Stimulated activated CD4-positive, alpha-beta T cell treated with anti-CD3 and anti-CD28 coated beads, Interleukin-1b, Interleukin-23, amount 100 ng/mL, for 4 hours (primary cell): ENCODE measurements around the gene VIPR2.

ENCODE experiments used
- DNase-seq, 2 donors: peaks; one replicate each; pipeline ENCODE4 v3.0.0-alpha.2; 2020; ENCODE audit warnings: low read depth in 2 of 2

The VIPR2 gene

DNA sequence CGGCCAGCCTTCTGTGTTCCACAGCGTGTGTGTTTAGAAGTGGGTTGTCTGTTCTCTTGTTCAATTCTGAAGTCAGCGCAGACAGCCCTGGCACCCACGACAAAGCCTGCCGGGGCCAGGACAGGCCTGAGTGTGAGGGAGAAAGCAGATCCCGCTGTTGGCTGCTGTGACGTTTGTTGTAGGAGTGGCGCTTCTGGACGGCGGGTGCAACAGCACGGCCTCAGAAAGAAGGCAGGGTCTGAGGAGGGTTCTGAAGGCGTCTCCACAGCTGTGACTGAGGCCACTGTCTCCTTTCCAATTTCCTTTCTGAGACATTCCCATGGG, 76.2 kb downstream of the VIPR2 start:
- no peak for DNase-seq

DNA sequence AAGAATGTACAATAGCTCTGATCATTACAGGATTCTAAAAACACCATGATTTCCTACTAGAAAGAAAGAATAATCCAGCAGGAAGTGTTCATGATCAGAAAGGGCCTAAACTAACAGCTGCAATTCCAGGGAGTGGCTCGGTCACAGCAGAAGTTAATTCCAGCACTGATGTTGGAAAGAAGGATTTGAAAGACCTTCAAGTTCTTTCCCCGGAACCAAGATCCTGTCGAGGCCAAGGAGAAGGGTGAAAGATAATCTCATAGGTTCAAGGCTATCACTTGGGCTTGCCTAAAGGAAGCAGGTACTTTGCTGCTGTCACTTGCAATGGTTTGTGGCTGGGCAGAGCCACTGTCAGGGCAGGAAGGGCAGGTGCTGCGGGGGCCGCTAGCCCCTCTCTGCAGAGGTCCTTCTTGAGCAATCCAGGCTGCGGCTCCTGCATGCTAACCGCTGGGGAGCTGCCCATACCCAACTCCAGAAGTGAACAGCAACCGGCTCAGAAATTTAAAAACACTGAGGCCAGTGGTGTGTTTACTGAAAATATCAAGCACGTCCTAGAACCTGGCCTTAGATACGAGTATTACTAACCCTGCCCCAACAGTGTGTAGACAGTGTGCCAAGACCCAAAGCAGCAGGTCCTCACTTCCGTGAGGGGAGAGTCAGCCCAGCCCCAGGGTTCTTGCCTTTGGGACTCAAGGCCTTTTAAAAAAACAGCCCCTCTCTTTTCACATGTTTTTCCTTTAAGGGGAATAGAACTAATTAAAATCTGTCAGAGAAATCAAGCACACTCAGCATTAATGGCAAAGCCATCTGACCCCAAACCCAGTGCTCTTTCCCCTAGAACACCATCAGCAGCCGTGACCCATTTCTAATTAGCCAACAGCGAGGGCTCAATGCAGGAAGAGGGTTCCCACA, 76.8 kb downstream of the VIPR2 start:
- DNase-seq, result no peak

DNA sequence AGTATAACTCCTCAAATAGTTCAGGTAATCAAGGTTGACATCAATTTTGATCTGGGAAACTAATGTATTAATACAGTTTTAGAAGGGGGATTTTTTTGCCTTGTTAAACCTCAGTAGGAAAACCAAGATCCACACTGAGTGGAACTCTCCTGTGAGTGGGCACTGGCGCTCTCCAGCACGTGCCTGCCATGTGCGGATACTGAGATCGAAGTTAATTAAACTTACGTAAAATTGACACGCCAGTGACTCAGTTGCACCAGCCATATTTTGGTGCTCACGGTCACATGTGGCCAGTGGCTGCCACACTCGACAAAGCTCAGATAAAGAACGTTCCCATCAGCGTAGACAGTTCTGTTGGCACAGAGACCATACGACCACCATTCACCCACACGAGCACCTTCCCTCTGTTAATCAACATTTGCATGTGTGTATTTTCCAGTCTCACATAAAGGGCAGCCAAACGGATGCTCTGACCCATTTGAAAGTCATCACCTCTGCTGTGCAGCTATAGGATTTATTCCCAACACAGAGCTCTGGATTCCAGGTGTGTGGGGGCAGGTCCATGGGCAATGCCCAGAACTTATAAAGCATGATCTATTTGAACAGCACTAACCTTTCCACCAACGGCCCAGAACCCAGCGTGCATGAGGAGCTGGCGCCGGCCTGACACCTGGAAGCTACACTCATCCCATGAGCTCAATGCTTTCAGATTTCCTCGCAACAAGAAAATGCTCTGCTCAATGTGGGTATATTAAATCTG, 77.7 kb downstream of the VIPR2 start:
- DNase-seq, result no peak

DNA sequence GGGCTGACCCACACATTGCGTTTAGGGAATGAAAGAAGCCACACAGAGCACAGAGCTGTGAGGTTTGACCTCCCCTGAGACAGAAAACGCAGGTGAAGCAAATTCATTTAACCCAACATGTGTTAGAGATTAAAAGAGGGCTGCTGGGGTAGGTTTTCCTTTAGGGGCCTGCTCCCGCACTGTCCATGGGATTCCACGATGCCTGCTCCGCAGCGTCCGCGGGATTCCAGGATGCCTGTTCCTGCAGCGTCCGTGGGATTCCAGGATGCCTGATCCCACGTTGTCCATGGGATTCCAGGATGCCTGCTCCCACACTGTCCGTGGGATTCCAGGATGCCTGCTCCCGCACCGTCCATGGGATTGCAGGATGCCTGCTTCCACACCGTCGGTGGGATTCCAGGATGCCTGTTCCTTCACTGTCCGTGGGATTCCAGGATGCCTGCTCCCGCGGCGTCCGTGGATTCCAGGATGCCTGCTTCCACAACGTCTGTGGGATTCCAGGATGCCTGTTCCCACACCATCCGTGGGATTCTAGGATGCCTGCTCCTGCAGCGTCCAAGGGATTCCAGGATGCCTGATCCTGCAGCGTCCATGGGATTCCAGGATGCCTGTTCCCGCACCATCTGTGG, 78.7 kb downstream of the VIPR2 start:
- no peak for DNase-seq

DNA sequence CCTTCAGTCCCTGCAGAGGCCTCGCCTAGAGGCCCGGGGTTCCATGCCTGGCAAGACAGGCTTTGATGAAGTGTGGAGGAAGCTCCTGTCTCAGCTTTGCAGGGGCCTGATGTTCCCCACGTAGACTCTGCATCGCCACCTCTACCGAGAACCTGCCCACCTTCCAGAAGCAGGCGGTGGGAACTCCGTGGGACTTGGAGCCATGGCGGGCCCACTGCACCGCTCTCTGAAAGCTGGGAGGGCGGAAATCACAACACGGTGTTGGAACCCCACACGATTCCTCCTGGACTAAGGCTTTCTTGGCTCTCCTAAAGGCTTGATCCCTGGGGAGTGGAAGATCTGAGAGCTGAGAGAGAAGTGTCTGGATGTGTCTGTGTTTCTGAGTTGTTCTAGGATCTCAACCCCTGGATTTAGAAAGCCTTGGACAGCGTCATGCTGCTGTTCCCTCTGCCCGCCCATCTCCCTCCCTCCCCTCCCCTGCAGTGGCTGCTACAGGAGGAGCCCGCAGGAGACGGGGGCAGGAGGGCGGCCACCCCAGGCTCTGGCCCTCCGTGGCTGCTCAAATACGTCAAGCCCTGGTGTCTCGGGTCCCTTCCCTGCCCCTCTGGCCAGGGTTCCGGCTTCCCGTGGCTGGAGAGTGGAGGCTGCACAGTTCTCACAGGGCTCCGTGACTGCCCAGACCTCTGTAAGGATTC, 79.7 kb downstream of the VIPR2 start:
- DNase-seq, result no peak

DNA sequence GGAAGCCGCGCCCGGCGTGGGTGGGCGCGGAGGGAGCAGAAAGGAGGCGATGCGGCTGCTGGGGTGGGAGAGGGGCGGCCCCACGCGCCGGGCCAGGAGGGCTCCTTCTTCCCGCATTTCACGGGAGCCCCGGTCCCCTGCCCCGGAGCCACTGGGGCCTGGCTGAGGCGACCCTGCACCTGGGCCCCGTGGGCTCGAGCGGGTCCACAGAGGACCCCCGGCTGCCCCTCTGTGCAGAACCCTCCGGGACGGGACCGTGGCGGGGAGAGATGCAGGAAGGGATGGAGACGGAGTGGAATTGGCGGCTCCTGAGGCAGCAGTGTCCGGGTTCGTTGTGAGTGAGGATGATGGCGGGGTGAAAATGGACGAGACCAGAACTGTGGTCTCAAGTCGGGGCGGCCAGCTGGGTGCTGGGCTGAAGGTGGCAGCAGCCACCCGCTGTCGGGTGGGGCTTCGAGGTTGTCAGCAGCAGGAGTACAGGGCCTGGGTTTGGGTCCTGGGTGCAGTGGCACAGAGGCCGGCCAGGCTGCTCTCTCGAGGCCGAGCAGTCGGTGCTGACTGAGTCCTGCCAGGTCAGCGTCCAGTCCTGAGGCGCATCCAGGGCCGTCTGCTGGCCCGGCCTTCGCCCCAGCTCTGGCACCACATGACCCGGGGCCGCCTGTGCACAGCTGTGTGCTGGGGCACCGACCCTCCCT, 80.4 kb downstream of the VIPR2 start:
- no peak for DNase-seq

DNA sequence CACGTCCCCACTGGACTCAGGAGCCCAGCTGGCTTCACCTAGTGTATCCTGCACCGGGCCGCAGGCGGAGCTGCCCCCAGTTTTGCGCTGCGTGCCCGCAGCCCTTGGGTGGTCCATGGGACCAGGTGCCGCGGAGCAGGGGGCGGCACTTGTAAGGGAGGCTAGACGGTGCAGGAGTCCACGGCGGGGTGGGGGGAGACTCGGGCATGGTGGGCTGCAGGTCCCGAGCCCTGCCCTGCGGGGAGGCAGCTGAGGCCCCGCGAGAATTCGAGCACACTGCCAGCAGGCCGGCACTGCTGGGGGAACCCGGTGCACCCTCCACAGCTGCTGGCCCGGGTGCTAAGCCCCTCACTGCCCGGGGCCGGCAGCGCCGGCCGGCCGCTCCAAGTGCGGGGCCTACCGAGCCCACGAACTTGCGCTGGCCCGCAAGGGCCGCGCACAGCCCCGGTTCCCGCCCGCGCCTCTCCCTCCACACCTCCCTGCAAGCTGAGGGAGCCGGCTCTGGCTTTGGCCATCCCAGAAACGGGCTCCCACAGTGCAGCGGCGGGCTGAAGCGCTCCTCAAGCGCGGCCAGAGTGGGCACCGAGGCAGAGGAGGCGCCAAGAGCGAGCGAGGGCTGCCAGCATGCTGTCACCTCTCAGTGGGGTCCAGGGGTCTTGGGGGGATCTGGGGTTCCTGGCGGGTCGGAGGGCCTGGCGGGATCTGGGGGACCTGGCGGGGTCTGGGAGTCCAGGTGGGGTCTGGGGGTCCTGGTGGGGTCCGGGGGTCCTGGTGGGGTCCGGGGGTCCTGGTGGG, 81.4 kb downstream of the VIPR2 start:
- DNase-seq, result no peak

DNA sequence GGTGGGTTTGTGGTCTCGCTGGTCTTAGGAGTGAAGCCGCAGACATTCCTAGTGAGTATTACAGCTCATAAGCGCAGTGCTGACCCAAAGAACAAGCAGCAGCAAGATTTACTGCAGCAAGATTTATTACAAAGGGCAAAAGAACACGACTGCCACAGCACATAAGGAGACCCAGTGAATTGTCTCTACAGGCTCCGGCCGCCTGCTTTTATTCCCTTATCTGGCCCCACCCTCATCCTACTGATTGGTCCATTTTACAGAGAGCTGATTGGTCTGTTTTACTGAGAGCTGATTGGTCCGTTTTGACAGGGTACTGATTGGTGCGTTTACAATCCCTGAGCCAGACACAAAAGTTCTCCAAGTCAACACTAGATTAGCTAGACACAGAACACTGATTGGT, 82.1 kb downstream of the VIPR2 start:
- DNase-seq, result no peak

DNA sequence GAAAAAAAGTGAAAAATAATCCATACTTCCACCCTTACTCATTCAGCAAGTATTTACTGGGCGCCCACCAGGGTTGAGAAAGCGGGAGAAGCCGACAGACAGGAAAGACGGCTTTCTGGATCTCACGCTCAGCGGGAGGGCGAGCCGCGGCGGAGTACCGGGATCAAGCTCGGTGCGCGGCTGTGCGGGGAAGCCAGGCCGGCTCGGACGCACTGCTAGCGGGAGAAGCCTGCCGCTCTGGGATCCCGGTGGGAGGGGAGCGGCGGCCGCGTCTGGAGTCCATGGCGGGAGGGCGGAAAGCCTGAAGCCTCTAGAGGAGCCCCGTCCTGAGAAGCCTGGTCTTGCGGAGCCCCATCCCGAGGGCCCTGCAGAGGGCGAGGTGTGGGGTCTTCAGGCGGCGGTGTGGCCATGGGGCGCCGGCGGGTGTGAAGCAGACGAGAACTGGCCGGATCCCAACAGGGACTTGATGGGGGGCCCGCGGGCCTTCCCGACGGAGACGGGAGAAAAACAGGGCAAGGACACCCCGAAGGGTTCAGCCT, 82.9 kb downstream of the VIPR2 start:
- DNase-seq, result no peak

DNA sequence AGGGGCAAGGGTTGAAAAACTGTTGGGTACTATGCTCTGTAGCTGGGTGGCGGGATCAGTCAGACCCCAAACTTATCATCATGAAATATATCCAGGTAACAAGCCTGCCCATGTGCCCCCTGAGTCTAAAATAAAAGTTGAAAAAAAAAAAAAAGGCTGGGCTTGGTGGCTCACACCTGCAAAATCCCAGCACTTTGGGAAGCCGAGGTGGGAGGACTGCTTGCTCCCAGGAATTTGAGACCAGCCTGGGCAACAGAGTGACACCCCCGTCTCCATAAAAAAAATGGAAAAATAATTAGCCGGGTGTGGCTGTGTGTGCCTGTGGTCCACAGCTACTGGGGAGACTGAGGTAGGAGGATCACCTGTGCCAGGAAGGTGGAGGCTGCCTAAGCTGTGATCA, 83.5 kb downstream of the VIPR2 start:
- no peak for DNase-seq

DNA sequence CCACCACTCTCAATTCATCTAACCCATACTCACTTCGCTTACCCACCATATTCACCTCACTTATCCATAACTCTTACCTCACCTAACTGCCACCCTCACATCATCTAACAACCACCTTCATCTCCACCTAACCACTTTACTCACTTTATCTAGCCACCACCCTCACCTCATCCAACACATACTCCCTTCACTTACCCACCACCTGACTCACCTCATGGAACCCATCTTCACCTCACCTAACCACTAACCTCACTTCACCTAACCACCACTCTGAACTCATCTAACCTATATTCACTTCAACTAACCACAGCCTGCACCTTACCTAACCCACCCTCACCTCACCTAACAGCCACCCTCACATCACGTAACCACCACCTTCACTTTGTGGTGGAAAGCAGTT, 84.2 kb downstream of the VIPR2 start:
- no peak for DNase-seq

DNA sequence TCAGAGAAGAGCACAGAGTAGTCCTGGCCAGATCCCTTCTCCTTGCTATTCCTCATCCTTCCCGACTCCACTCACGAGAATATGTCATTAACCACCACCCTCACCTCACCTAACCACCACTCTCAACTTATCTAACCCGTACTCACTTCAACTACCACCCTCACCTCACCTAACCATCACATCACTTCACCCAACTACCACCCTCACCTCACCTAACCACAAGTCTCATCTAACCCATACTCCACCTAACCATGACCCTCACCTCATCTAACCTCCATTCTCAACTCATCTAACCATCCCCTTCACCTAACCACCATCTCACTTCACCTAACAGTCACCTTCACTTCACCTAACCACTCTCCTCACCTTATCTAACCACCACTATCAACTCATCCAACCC, 85.0 kb downstream of the VIPR2 start:
- no peak for DNase-seq

DNA sequence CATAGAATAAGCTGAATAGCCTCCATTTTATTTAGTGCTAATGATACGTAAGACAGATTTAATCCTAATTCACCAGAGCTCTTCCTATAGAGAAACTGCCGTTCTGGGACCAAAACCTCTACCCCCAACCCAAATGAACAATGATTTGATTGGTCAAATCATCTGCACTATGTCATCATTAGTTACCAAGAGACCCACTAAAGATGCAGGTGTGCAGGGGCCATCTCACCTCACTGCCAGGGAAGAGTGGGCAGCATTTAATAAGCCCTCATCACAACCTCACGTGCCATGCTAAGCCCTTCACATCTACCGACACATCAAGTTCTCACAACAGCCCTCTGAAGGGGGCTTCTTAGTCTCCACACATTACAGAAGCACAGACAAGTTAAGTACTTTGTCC, 87.0 kb downstream of the VIPR2 start:
- no peak for DNase-seq

DNA sequence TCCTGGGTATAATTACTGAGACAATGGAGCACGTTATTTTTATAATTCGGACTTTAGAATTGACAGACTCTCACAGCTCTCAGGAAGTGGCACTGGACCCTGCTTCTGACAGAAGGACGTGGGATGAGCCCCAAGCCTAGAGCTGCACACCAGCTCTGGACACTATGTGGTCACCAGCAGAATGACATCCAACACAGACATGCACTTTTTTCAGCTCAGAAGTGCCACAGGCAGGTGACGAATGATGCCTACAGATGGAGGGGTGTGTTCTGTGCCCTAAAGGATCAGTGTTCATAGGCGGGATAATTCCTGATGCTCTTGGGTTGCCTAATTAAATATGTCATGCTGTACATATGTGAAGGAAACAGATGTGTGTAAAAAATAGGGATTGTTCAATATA, 87.9 kb downstream of the VIPR2 start:
- no peak for DNase-seq

DNA sequence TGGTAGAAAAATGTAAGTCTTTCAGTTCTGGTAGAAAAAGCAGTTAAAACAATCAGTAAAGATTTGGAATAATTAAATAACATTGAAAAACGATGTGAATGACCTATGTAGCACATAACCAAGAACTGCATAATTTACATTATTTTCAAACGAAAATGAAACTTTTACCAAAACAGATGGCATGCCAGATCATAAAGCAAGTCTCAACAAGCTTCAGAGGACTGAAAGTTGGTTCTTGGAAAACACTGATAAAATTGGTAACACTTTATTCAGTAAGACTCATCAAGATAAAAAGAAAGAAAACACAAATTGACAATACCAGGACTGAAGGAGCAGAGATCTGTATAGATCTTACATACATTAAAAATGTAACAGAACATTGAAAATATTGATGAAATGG, 92.8 kb downstream of the VIPR2 start:
- DNase-seq, result no peak

DNA sequence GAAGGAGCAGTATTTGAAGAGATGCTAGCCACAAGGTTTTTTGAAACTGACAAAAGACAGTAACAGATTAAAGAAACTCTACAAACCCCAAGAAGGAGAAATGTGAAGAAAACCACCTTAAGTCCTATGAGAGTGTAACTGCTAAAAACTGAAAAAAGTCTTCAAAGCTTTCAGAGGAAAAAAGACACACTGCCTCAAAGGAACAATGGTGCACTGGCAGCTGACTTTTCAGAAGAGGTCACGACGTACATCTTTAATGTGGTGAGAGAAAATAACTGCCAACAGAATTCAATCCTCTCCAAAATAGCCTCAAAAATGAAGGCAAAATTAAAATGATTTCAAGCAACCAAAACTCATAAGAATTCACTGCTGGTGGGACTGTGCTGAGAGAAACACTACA, 94.0 kb downstream of the VIPR2 start:
- no peak for DNase-seq

DNA sequence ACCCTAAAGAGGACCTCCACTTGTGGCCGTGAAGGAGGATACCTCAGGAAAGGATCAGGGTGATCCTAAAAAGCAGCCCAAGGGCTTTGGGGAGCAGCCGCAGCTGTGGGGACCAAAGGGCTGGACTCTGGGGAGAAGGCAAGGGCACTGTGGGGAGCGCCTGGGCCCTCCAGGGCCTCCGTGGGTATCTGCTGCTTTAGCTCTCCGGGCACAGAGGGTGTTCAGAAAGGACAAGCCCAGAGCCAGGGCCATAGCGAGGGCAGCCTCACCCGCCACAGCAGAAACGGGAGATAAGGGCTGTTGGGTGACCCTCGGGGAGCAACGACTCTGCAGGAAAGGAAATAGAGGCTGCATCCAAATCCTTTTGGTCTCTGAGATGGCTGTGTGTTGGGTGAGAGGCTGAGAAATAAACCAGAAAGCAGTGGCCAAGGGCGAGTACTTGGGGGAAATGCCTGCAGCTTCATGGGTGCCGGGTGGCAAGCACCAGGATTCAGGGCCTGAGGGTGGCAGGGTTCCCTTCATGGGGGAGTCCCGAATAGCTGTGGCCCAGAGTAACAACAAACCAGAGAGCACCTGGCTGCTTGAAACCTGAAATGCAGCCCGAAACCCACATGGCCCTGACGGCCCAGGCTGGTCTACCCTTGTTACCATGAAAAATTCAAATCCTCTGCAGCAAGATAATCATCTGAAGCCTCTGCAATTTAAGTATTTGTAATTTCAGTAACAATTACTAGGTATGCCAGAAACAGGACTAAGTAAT, 95.2 kb downstream of the VIPR2 start:
- DNase-seq, result no peak

DNA sequence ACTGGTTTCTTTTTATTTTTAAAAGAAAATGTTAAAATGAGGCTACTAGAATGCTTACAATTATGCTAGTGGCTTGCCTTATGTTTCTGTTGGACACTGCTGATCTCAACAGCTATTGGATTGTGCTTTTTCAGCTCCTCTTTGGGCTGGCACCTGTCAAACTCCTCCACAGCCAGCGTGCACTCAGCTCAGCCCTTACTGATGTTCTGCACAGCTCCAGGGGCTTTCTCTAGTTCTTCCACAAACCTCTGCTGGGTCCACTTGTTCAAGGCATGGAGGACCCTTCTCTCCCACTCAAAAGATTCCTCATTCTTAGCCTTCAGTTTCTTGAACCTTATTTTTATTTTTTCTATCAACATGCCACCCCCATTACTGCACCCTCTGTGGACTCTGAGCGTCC, 96.0 kb downstream of the VIPR2 start:
- no peak for DNase-seq

DNA sequence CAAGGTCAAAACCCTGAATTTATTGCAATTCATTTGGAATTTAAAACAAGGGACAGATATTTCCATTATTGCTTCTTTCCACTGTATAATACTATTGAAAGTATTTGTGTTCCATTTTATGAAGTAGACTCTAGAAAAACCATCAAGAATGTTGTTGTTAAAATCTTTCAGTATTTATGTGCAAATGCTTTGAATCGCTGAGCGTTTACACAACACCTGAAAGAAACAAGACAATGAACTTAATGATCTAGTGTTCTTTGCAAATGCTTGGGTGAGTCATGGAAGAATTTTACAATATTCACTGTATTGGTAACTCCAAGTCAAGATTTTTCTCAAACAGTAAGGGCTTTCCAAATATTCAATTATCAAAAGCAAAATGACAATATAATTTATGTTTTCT, 97.1 kb downstream of the VIPR2 start:
- DNase-seq, result no peak

DNA sequence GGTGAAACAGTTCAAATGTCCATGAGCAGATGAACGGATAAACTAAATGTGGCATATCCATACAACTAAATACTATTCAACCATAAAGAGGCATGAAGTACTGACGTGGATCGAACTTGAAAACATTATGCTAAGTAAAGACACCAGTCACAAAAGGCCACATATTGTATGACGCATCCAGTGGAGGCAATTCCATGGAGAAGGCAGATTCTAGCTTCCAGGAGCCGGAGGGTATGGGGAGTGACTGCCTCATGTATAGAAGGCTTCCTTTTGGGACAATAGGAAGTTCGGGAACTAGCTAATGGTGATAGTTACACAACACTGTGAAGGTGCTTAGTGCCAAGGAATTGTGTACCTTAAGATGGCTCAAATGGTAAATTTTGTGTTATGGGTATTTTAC, 98.4 kb downstream of the VIPR2 start:
- no peak for DNase-seq
